HEK293 (cell line): Measurements from ENCODE around the gene LIPK.

Source experiments
- CTCF ChIA-PET: fragments of 350-600 bp; formaldehyde crosslinking; extraction: SDS; loops from one replicate; lab custom pipeline; 2021; ENCODE audit warnings: antibody characterized with exemption; lab: Yijun Ruan, JAX
- POLR2A ChIA-PET: fragments of 300-600 bp; formaldehyde crosslinking; extraction: SDS; loops from one replicate; lab custom pipeline; 2020; ENCODE audit warnings: antibody characterized with exemption, inconsistent platforms; lab: Yijun Ruan, JAX
- H3K27ac ChIP-seq: fragments of 200-500 bp; sonication (Bioruptor generic); 2 replicates; pipeline ENCODE4 v1.5.1; 2014; ENCODE audit warnings: low read depth, low read length, control low read depth, inconsistent platforms; ENCODE audit errors: extremely low read depth
- H3K36me3 ChIP-seq, 2 experiments: fragments of 200-500 bp in 1 of 2; sonication (Bioruptor generic) in 1 of 2; 1 replicate in 1 of 2; 2 replicates in 1 of 2; pipeline ENCODE4 v1.5.1; 2014 to 2017; ENCODE audit warnings: inconsistent platforms in 2 of 2, low read length in 2 of 2; ENCODE audit not compliant: control insufficient read depth in 2 of 2, insufficient read depth in 1 of 2
- H3K4me1 ChIP-seq: fragments of 200-500 bp; sonication (Bioruptor generic); 2 replicates; pipeline ENCODE4 v1.5.1; 2014; ENCODE audit warnings: mild to moderate bottlenecking, low read length, inconsistent platforms; ENCODE audit not compliant: control insufficient read depth, insufficient read depth
- H3K4me3 ChIP-seq: 2 replicates; pipeline ENCODE4 v1.5.1; 2011; ENCODE audit warnings: low read depth, mild to moderate bottlenecking, control low read depth, low read length, moderate library complexity
- H3K9me3 ChIP-seq: fragments of 200-500 bp; sonication (Bioruptor generic); 2 replicates; pipeline ENCODE4 v1.5.1; 2014; ENCODE audit warnings: low read depth, low read length, inconsistent platforms; ENCODE audit not compliant: control insufficient read depth, insufficient read depth
- INSM2 ChIP-seq: fragments of 450-650 bp; formaldehyde crosslinking; IDR thresholded peaks from 2 replicates; pipeline ENCODE4 v1.5.1; 2016; ENCODE audit warnings: missing biosample characterization, missing genetic modification characterization
- KLF8 ChIP-seq: fragments of 450-650 bp; formaldehyde crosslinking; IDR thresholded peaks from 2 replicates; pipeline ENCODE4 v1.5.1; 2016; ENCODE audit warnings: missing biosample characterization, missing genetic modification characterization
- PRDM6 ChIP-seq: fragments of 450-650 bp; formaldehyde crosslinking; IDR thresholded peaks from 2 replicates; pipeline ENCODE4 v1.5.1; 2017; ENCODE audit warnings: missing biosample characterization, missing genetic modification characterization
- ZBTB10 ChIP-seq: fragments of 450-650 bp; formaldehyde crosslinking; IDR thresholded peaks from 2 replicates; pipeline ENCODE4 v1.5.1; 2016; ENCODE audit warnings: missing biosample characterization, missing genetic modification characterization
- ZBTB7A ChIP-seq: fragments of 450-650 bp; formaldehyde crosslinking; IDR thresholded peaks from 2 replicates; pipeline ENCODE4 v1.5.1; 2016; ENCODE audit warnings: low read depth, missing biosample characterization, missing genetic modification characterization
- ZEB2 ChIP-seq: fragments of 450-650 bp; formaldehyde crosslinking; IDR thresholded peaks from 2 replicates; pipeline ENCODE4 v1.5.1; 2016; ENCODE audit warnings: missing biosample characterization, missing genetic modification characterization
- ZNF140 ChIP-seq: fragments of 450-650 bp; formaldehyde crosslinking; IDR thresholded peaks from 2 replicates; pipeline ENCODE4 v1.5.1; 2016; ENCODE audit warnings: missing biosample characterization, missing genetic modification characterization
- ZNF239 ChIP-seq: fragments of 450-650 bp; formaldehyde crosslinking; IDR thresholded peaks from 2 replicates; pipeline ENCODE4 v1.5.1; 2016; ENCODE audit warnings: missing biosample characterization, missing genetic modification characterization
- ZNF335 ChIP-seq: fragments of 450-650 bp; formaldehyde crosslinking; conservative IDR thresholded peaks from 2 replicates; pipeline ENCODE4 v1.5.1; 2016; ENCODE audit warnings: missing biosample characterization, missing genetic modification characterization
- ZNF37A ChIP-seq: fragments of 450-650 bp; IDR thresholded peaks from 2 replicates; pipeline ENCODE4 v1.5.1; 2018; ENCODE audit warnings: missing biosample characterization, missing genetic modification characterization
- ZNF394 ChIP-seq: fragments of 450-650 bp; formaldehyde crosslinking; IDR thresholded peaks from 2 replicates; pipeline ENCODE4 v1.5.1; 2016; ENCODE audit warnings: missing biosample characterization, missing genetic modification characterization, mild to moderate bottlenecking, moderate library complexity, borderline replicate concordance
- ZNF510 ChIP-seq: fragments of 450-650 bp; formaldehyde crosslinking; IDR thresholded peaks from 2 replicates; pipeline ENCODE4 v1.5.1; 2018; ENCODE audit warnings: mild to moderate bottlenecking, missing genetic modification characterization, missing biosample characterization; ENCODE audit not compliant: insufficient replicate concordance
- ZNF514 ChIP-seq: fragments of 450-650 bp; formaldehyde crosslinking; IDR thresholded peaks from 2 replicates; pipeline ENCODE4 v1.5.1; 2016; ENCODE audit warnings: missing biosample characterization, missing genetic modification characterization
- ZNF529 ChIP-seq: fragments of 450-650 bp; formaldehyde crosslinking; IDR thresholded peaks from 2 replicates; pipeline ENCODE4 v1.5.1; 2017; ENCODE audit warnings: missing genetic modification characterization, missing biosample characterization; ENCODE audit not compliant: insufficient replicate concordance
- ZNF544 ChIP-seq: fragments of 450-650 bp; formaldehyde crosslinking; IDR thresholded peaks from 2 replicates; pipeline ENCODE4 v1.5.0; 2017; ENCODE audit warnings: missing biosample characterization, missing genetic modification characterization
- ZNF558 ChIP-seq: fragments of 450-650 bp; formaldehyde crosslinking; IDR thresholded peaks from 2 replicates; pipeline ENCODE4 v1.5.1; 2016; ENCODE audit warnings: missing biosample characterization, missing genetic modification characterization
- ZNF596 ChIP-seq: fragments of 450-650 bp; IDR thresholded peaks from 2 replicates; pipeline ENCODE4 v1.5.0; 2018; ENCODE audit warnings: missing biosample characterization, mild to moderate bottlenecking, missing genetic modification characterization, moderate library complexity
- ZNF645 ChIP-seq: fragments of 450-650 bp; formaldehyde crosslinking; IDR thresholded peaks from 2 replicates; pipeline ENCODE4; 2016; ENCODE audit warnings: missing biosample characterization, missing genetic modification characterization
- ZNF658 ChIP-seq: fragments of 450-650 bp; formaldehyde crosslinking; IDR thresholded peaks from 2 replicates; pipeline ENCODE4; 2016; ENCODE audit warnings: missing biosample characterization, missing genetic modification characterization
- TF ChIP-seq, protein P1 (sequence below): fragments of 450-650 bp; formaldehyde crosslinking; IDR thresholded peaks from 2 replicates; pipeline ENCODE4 v1.5.1; 2016; ENCODE audit warnings: missing biosample characterization, missing genetic modification characterization
- TF ChIP-seq, protein P2 (sequence below): fragments of 450-650 bp; formaldehyde crosslinking; IDR thresholded peaks from 2 replicates; pipeline ENCODE4 v1.5.1; 2016; ENCODE audit warnings: missing biosample characterization, missing genetic modification characterization
- TF ChIP-seq, protein P3 (sequence below): fragments of 450-650 bp; formaldehyde crosslinking; IDR thresholded peaks from 2 replicates; pipeline ENCODE4 v1.5.1; 2016; ENCODE audit warnings: missing biosample characterization, missing genetic modification characterization
- TF ChIP-seq, protein P4 (sequence below): sonication (generic); formaldehyde crosslinking; IDR thresholded peaks from 2 replicates; pipeline ENCODE4 v1.8.1; 2022; ENCODE audit warnings: mild to moderate bottlenecking, moderate library complexity, missing genetic modification reagents

Gene LIPK

DNA sequence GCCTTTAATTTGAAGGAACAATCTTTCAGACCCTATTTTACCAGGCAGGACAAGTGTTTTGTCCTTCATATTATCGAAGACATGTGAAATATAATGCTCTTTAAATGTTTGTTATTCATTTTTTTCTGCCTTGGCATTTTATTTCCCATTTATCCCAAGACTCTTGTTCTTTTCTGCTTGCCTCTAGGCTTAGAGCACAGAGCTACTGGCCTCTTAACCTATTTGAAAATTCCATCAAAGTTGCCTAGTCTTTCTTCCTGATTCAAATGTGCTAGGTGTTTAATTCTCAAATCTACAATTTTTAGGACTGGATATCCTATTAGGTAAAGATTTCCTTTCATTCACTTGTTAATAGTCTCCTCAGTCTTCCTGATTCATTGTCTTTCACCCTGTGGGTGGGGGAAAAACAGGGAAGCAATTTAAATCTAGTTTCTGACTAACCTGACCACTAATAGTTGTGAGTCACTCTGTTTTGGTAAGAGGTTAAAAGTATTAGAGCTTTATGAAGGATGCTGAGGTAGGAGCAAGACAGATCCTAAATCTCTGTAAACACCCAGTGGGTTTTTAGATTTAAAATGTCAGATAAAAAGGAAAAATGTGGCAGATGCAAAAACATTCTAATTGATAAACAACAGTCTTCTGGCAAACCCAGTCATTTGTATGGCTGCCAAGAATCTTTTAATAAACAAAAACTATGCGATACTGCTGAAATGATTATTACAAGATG is 1.5 kb downstream of the LIPK start:
- POLR2A ChIA-PET: no interaction called here
- H3K27ac ChIP-seq: no peak overlapping the region
- peaks cover 12% of the 10 kb centered on the region; the same call in 1 of the 2 replicates for H3K4me1 ChIP-seq
- no peak overlapping the region for H3K4me3 ChIP-seq
- no peaks in the 10 kb centered on the region for H3K36me3 ChIP-seq
- CTCF ChIA-PET: no interaction called here
- no peaks in the 10 kb centered on the region for H3K9me3 ChIP-seq
- TF ChIP-seq, protein P1, sequence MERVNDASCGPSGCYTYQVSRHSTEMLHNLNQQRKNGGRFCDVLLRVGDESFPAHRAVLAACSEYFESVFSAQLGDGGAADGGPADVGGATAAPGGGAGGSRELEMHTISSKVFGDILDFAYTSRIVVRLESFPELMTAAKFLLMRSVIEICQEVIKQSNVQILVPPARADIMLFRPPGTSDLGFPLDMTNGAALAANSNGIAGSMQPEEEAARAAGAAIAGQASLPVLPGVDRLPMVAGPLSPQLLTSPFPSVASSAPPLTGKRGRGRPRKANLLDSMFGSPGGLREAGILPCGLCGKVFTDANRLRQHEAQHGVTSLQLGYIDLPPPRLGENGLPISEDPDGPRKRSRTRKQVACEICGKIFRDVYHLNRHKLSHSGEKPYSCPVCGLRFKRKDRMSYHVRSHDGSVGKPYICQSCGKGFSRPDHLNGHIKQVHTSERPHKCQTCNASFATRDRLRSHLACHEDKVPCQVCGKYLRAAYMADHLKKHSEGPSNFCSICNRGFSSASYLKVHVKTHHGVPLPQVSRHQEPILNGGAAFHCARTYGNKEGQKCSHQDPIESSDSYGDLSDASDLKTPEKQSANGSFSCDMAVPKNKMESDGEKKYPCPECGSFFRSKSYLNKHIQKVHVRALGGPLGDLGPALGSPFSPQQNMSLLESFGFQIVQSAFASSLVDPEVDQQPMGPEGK: no peak
- TF ChIP-seq ZNF558: no peak
- TF ChIP-seq ZNF529 (tag by site-specific recombination): no peak
- TF ChIP-seq ZNF37A (tag by site-specific recombination): no peak
- peak; percentile 64 for TF ChIP-seq PRDM6
- no peak for TF ChIP-seq ZNF239 (tag by site-specific recombination)
- TF ChIP-seq, protein P2, sequence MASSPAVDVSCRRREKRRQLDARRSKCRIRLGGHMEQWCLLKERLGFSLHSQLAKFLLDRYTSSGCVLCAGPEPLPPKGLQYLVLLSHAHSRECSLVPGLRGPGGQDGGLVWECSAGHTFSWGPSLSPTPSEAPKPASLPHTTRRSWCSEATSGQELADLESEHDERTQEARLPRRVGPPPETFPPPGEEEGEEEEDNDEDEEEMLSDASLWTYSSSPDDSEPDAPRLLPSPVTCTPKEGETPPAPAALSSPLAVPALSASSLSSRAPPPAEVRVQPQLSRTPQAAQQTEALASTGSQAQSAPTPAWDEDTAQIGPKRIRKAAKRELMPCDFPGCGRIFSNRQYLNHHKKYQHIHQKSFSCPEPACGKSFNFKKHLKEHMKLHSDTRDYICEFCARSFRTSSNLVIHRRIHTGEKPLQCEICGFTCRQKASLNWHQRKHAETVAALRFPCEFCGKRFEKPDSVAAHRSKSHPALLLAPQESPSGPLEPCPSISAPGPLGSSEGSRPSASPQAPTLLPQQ (tag by site-specific recombination): no peak
- TF ChIP-seq ZNF658: no peak
- TF ChIP-seq ZNF510: no peak
- no peak for TF ChIP-seq ZNF140 (tag by site-specific recombination)
- TF ChIP-seq ZBTB10 (tag by site-specific recombination): no peak
- TF ChIP-seq ZNF394 (tag by site-specific recombination): no peak
- TF ChIP-seq ZNF514: no peak
- no peak for TF ChIP-seq ZEB2 (tag by site-specific recombination)
- TF ChIP-seq KLF8: no peak
- 0 out of 2 replicates have a peak, but pooled peaks have one; percentile 26 for TF ChIP-seq INSM2
- TF ChIP-seq ZNF645 (tag by site-specific recombination): no peak
- TF ChIP-seq, protein P3, sequence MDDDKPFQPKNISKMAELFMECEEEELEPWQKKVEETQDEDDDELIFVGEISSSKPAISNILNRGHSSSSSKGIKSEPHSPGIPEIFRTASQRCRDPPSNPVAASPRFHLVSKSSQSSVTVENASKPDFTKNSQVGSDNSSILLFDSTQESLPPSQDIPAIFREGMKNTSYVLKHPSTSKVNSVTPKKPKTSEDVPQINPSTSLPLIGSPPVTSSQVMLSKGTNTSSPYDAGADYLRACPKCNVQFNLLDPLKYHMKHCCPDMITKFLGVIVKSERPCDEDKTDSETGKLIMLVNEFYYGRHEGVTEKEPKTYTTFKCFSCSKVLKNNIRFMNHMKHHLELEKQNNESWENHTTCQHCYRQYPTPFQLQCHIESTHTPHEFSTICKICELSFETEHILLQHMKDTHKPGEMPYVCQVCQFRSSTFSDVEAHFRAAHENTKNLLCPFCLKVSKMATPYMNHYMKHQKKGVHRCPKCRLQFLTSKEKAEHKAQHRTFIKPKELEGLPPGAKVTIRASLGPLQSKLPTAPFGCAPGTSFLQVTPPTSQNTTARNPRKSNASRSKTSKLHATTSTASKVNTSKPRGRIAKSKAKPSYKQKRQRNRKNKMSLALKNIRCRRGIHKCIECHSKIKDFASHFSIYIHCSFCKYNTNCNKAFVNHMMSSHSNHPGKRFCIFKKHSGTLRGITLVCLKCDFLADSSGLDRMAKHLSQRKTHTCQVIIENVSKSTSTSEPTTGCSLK (tag by site-specific recombination): no peak
- no peak for TF ChIP-seq ZNF544 (tag by site-specific recombination)
- TF ChIP-seq ZBTB7A: no peak
- no peak for TF ChIP-seq ZNF335 (tag by site-specific recombination)
- no peak for TF ChIP-seq ZNF596 (tag by site-specific recombination)
- TF ChIP-seq, protein P4, sequence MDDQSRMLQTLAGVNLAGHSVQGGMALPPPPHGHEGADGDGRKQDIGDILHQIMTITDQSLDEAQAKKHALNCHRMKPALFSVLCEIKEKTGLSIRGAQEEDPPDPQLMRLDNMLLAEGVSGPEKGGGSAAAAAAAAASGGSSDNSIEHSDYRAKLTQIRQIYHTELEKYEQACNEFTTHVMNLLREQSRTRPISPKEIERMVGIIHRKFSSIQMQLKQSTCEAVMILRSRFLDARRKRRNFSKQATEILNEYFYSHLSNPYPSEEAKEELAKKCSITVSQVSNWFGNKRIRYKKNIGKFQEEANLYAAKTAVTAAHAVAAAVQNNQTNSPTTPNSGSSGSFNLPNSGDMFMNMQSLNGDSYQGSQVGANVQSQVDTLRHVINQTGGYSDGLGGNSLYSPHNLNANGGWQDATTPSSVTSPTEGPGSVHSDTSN (CRISPR knock-in tag): no peak
